Omental fat pad (tissue), 4 donors: ENCODE measurements around the gene CNOT3. TPM values are rescaled to one million over a fixed set of nuclear protein-coding genes. Genes with fewer than 3 reads are reported as not detected.

Experiments used
- ATAC-seq: fragments of 150-250 bp; one replicate; pipeline ENCODE4 v1.9.1; 2016; ENCODE audit warnings: mild to moderate bottlenecking, moderate library complexity; ENCODE audit not compliant: low FRiP score
- DNase-seq: peaks from one replicate; pipeline ENCODE4 v3.0.0-alpha.2; 2019; ENCODE audit warnings: low spot score
- CTCF ChIP-seq, 3 donors: fragments of 450-650 bp; IDR thresholded peaks; one replicate each; pipeline ENCODE4 v1.5.1; 2016 to 2017; ENCODE audit warnings: antibody characterized with exemption in 3 of 3, mild to moderate bottlenecking in 3 of 3, moderate library complexity in 2 of 3
- total RNA-seq, 4 donors: library from RNA; depleted of rRNA; stranded (reverse); fragments of >200 nt; gene quantifications; one replicate each; pipeline ENCODE4 v1.1.0, GENCODE V29; 2016

CNOT3 gene
- total RNA-seq, 4 donors from 2014 or later, result 13.4 to 24.4 (median 19.0) TPM

GRCh38 chr19:54197121-54197520, 59.6 kb downstream of the CNOT3 start:
- ATAC-seq (no peak), DNase-seq (no peak)
- no peak for TF ChIP-seq CTCF (IDR thresholded peaks at IDR 0.05)

- ATAC-seq (no peak), DNase-seq (no peak)
Observed at GRCh38 chr19:54199401-54199800, 61.8 kb downstream of the CNOT3 start.

GRCh38 chr19:54201172-54201701, 63.7 kb downstream of the CNOT3 start:
- DNase-seq (no peak), ATAC-seq (no peak)
- TF ChIP-seq CTCF (IDR thresholded peaks at IDR 0.05), result no peak

More at GRCh38 chr19:54199401-54199800, 61.8 kb downstream of the CNOT3 start:
- no peak for TF ChIP-seq CTCF (IDR thresholded peaks at IDR 0.05)

GRCh38 chr19:54201980-54202379, 64.4 kb downstream of the CNOT3 start:
- DNase-seq (no peak), ATAC-seq (no peak)
- no peak for TF ChIP-seq CTCF (IDR thresholded peaks at IDR 0.05)

- ATAC-seq (no peak), DNase-seq (no peak)
- TF ChIP-seq CTCF (IDR thresholded peaks at IDR 0.05), result no peak
Observed at GRCh38 chr19:54203151-54203611, 65.6 kb downstream of the CNOT3 start.

GRCh38 chr19:54204767-54205468, 67.4 kb downstream of the CNOT3 start:
- DNase-seq, result no peak
- ATAC-seq, result no peak
- TF ChIP-seq CTCF (IDR thresholded peaks at IDR 0.05), result no peak

Other genes with a start within 250 kb of the CNOT3 start
- gene CACNG7, start 228.5 kb upstream of the CNOT3 start, total RNA-seq, result not detected
- gene CACNG8, start 174.8 kb upstream of the CNOT3 start, total RNA-seq, result not detected
- gene CACNG6, start 146.1 kb upstream of the CNOT3 start, total RNA-seq, result not detected
- not detected for gene VSTM1, start 73.9 kb upstream of the CNOT3 start, total RNA-seq
- gene TARM1, start 56.4 kb upstream of the CNOT3 start, total RNA-seq, result not detected
- gene OSCAR, start 37.0 kb upstream of the CNOT3 start, total RNA-seq, result 1 to 10 TPM; 1.3 to 8.3 (median 5.5) TPM
- 10 to 100 TPM in 3 of 4 donors, 1 to 10 TPM in 1; 7.1 to 33.0 (median 28.6) TPM for gene NDUFA3, start 34.9 kb upstream of the CNOT3 start, total RNA-seq
- 10 to 100 TPM in 3 of 4 donors, 1 to 10 TPM in 1; 9.7 to 19.9 (median 15.6) TPM for gene TFPT, start 22.1 kb upstream of the CNOT3 start, total RNA-seq
- 10 to 100 TPM; 33.8 to 50.1 (median 39.7) TPM for gene PRPF31, start 22.0 kb upstream of the CNOT3 start, total RNA-seq
- 10 to 100 TPM in 1 of 4 donors, 1 to 10 TPM in 3; 5.3 to 12.3 (median 7.4) TPM for gene LENG1, start 22.0 kb downstream of the CNOT3 start, total RNA-seq
- 1 to 10 TPM in 3 of 4 donors, not detected in 1; 1.2 to 4.1 (median 1.6) TPM for gene TMC4, start 35.4 kb downstream of the CNOT3 start, total RNA-seq
- 10 to 100 TPM; 21.0 to 72.4 (median 32.7) TPM for gene MBOAT7, start 51.8 kb downstream of the CNOT3 start, total RNA-seq
- 10 to 100 TPM; 36.1 to 49.3 (median 40.3) TPM for gene TSEN34, start 53.5 kb downstream of the CNOT3 start, total RNA-seq
- 1,000 to 10,000 TPM; 1,567 to 2,105 (median 1,838) TPM for gene RPS9, start 63.1 kb downstream of the CNOT3 start, total RNA-seq
- 100 to 1,000 TPM in 1 of 4 donors, 10 to 100 TPM in 3; 11.7 to 135 (median 71.5) TPM for gene LILRB3, start 85.2 kb downstream of the CNOT3 start, total RNA-seq
- 10 to 100 TPM in 1 of 4 donors, 1 to 10 TPM in 3; 2.1 to 13.6 (median 7.3) TPM for gene LILRA6, start 105.0 kb downstream of the CNOT3 start, total RNA-seq
- gene LILRB5, start 119.5 kb downstream of the CNOT3 start, total RNA-seq, result 10 to 100 TPM; 24.0 to 75.5 (median 39.4) TPM
- 10 to 100 TPM in 2 of 4 donors, 1 to 10 TPM in 2; 3.5 to 15.4 (median 10.1) TPM for gene LILRB2, start 143.3 kb downstream of the CNOT3 start, total RNA-seq
- gene LILRA5, start 175.4 kb downstream of the CNOT3 start, total RNA-seq, result 10 to 100 TPM in 1 of 4 donors, 1 to 10 TPM in 3; 3.7 to 13.2 (median 7.8) TPM
- under 1 TPM in 1 of 4 donors, not detected in 3; 0.56 TPM for gene LILRA4, start 201.4 kb downstream of the CNOT3 start, total RNA-seq
- 10 to 100 TPM; 24.3 to 82.5 (median 37.0) TPM for gene LAIR1, start 227.2 kb downstream of the CNOT3 start, total RNA-seq